Measurements from ENCODE around the gene PKIG. TPM values are rescaled to one million over a fixed set of nuclear protein-coding genes. Genes with fewer than 3 reads are reported as not detected.

PKIG gene
- total RNA-seq, 4 donors from 2014 or later = 17.2 to 40.8 (median 32.0) TPM

- WGBS = 61% methylated on average over 3 of the region's 3 CpGs
- TF ChIP-seq POLR2A (IDR thresholded peaks at IDR 0.05) = no peak
- TF ChIP-seq POLR2AphosphoS5 (IDR thresholded peaks at IDR 0.05) = no peak
- TF ChIP-seq EP300 (IDR thresholded peaks at IDR 0.05) = no peak
- TF ChIP-seq CTCF (IDR thresholded peaks at IDR 0.05) = no peak
- Histone ChIP-seq H3K4me1 (peaks cover 9% of the 10 kb centered on the region), H3K9me3 (no peaks in the 10 kb centered on the region), H3K27me3 (no peaks in the 10 kb centered on the region), H3K4me3 (no peak overlapping the region), H3K36me3 (no peaks in the 10 kb centered on the region), H3K27ac (no peak overlapping the region)
- no peak for DNase-seq (ENCODE audit: low spot score in 2 of 2)
These were observed 74.1 kb downstream of the PKIG start for GRCh38 chr20:44656448-44656847.

GRCh38 chr20:44657875-44658274, 75.5 kb downstream of the PKIG start:
- H3K27me3 ChIP-seq = no peaks in the 10 kb centered on the region
- 94% methylated on average over 2 of the region's 2 CpGs for WGBS
- TF ChIP-seq CTCF (IDR thresholded peaks at IDR 0.05) (no peak), EP300 (IDR thresholded peaks at IDR 0.05) (no peak), POLR2AphosphoS5 (IDR thresholded peaks at IDR 0.05) (no peak), POLR2A (IDR thresholded peaks at IDR 0.05) (no peak)

GRCh38 chr20:44658810-44659209, 76.4 kb downstream of the PKIG start:
- no peaks in the 10 kb centered on the region for H3K4me1 ChIP-seq

More at GRCh38 chr20:44657875-44658274, 75.5 kb downstream of the PKIG start:
- no peak for DNase-seq (ENCODE audit: low spot score in 2 of 2)
- H3K4me1 ChIP-seq = peaks cover 7% of the 10 kb centered on the region
- H3K36me3 ChIP-seq = no peaks in the 10 kb centered on the region
- H3K9me3 ChIP-seq = no peaks in the 10 kb centered on the region
- H3K4me3 ChIP-seq = no peak overlapping the region
- no peak overlapping the region for H3K27ac ChIP-seq

GRCh38 chr20:44659931-44660330, 77.6 kb downstream of the PKIG start:
- no peaks in the 10 kb centered on the region for H3K9me3 ChIP-seq
- WGBS = 92% methylated on average over 2 of the region's 2 CpGs
- no peaks in the 10 kb centered on the region for H3K36me3 ChIP-seq
- DNase-seq (ENCODE audit: low spot score in 2 of 2) = no peak
- TF ChIP-seq POLR2AphosphoS5 (IDR thresholded peaks at IDR 0.05) (no peak), POLR2A (IDR thresholded peaks at IDR 0.05) (no peak), EP300 (IDR thresholded peaks at IDR 0.05) (no peak), CTCF (IDR thresholded peaks at IDR 0.05) (no peak)
- no peak overlapping the region for H3K27ac ChIP-seq
- H3K4me3 ChIP-seq = no peak overlapping the region
- H3K4me1 ChIP-seq = no peaks in the 10 kb centered on the region
- no peaks in the 10 kb centered on the region for H3K27me3 ChIP-seq

More at GRCh38 chr20:44658810-44659209, 76.4 kb downstream of the PKIG start:
- Histone ChIP-seq H3K9me3 (no peaks in the 10 kb centered on the region), H3K27me3 (no peaks in the 10 kb centered on the region), H3K36me3 (no peaks in the 10 kb centered on the region), H3K4me3 (no peak overlapping the region), H3K27ac (no peak overlapping the region)
- no peak for DNase-seq (ENCODE audit: low spot score in 2 of 2)
- TF ChIP-seq EP300 (IDR thresholded peaks at IDR 0.05) = no peak

GRCh38 chr20:44660581-44660980, 78.2 kb downstream of the PKIG start:
- Histone ChIP-seq H3K4me3 (no peak overlapping the region), H3K27ac (no peak overlapping the region), H3K4me1 (no peaks in the 10 kb centered on the region), H3K36me3 (no peaks in the 10 kb centered on the region), H3K9me3 (no peaks in the 10 kb centered on the region), H3K27me3 (no peaks in the 10 kb centered on the region)
- WGBS = 71% methylated on average over 5 of the region's 5 CpGs
- no peak for DNase-seq (ENCODE audit: low spot score in 2 of 2)
- TF ChIP-seq POLR2A (IDR thresholded peaks at IDR 0.05) (no peak), EP300 (IDR thresholded peaks at IDR 0.05) (no peak), CTCF (IDR thresholded peaks at IDR 0.05) (no peak), POLR2AphosphoS5 (IDR thresholded peaks at IDR 0.05) (no peak)

- TF ChIP-seq CTCF (IDR thresholded peaks at IDR 0.05) (no peak), POLR2AphosphoS5 (IDR thresholded peaks at IDR 0.05) (no peak), POLR2A (IDR thresholded peaks at IDR 0.05) (no peak), EP300 (IDR thresholded peaks at IDR 0.05) (no peak)
- Histone ChIP-seq H3K36me3 (no peaks in the 10 kb centered on the region), H3K27me3 (no peaks in the 10 kb centered on the region), H3K4me3 (no peak overlapping the region), H3K9me3 (no peaks in the 10 kb centered on the region), H3K4me1 (no peaks in the 10 kb centered on the region), H3K27ac (no peak overlapping the region)
- no peak for DNase-seq (ENCODE audit: low spot score in 2 of 2)
- WGBS = 92% methylated on average over 3 of the region's 3 CpGs
These were observed 79.9 kb downstream of the PKIG start for GRCh38 chr20:44662261-44662660.

Data from suprapubic skin (tissue), 4 donors.